A673 (cell line): ENCODE data around the gene CD9. TPM values are rescaled to one million over a fixed set of nuclear protein-coding genes. Genes with fewer than 3 reads are reported as not detected.
A peak's percentile ranks its signal among the peaks of the same experiment; 100 is the strongest.

Experiments used
- BruUV-seq: library from RNA; stranded (reverse); fragments of 400-500 nt; replicated peaks from 2 replicates; lab custom pipeline; 2021; lab: Mats Ljungman, UMichigan
- CTCF ChIA-PET: fragments of 300-600 bp; sonication (Branson Sonifier 250); formaldehyde crosslinking; loops from one replicate; lab custom pipeline; 2022; ENCODE audit warnings: antibody characterized with exemption; lab: Charles Lee
- POLR2A ChIA-PET: fragments of 300-600 bp; sonication (Branson Sonifier 250); formaldehyde crosslinking; loops from one replicate; lab custom pipeline; 2022; ENCODE audit warnings: antibody characterized with exemption; ENCODE audit not compliant: low non-redundant PET; lab: Charles Lee
- DNase-seq: peaks from one replicate; pipeline ENCODE4 v3.0.0-alpha.2; 2015; ENCODE audit warnings: low spot score
- H3K27ac ChIP-seq: fragments of 200-600 bp; sonication (generic); 2 replicates; pipeline ENCODE4 v1.5.1; 2016; ENCODE audit warnings: mixed run types, low read depth, mild to moderate bottlenecking, mixed read lengths, antibody characterized with exemption, low read length; ENCODE audit not compliant: poor library complexity, severe bottlenecking
- H3K27me3 ChIP-seq: fragments of 200-600 bp; sonication (generic); replicated peaks from 2 replicates; pipeline ENCODE4 v1.6.1; 2017; ENCODE audit warnings: mixed run types, low read depth, mild to moderate bottlenecking, mixed read lengths, antibody characterized with exemption, low read length; ENCODE audit not compliant: insufficient read depth, poor library complexity
- H3K36me3 ChIP-seq: fragments of 200-600 bp; sonication (generic); 2 replicates; pipeline ENCODE4 v1.6.1; 2016; ENCODE audit warnings: mixed run types, mild to moderate bottlenecking, mixed read lengths, antibody characterized with exemption, low read length; ENCODE audit not compliant: insufficient read depth, poor library complexity, severe bottlenecking
- H3K4me1 ChIP-seq: fragments of 200-600 bp; sonication (generic); 2 replicates; pipeline ENCODE4 v1.6.1; 2017; ENCODE audit warnings: mixed run types, mild to moderate bottlenecking, mixed read lengths, antibody characterized with exemption, low read length; ENCODE audit not compliant: insufficient read depth, poor library complexity, severe bottlenecking
- H3K4me3 ChIP-seq: fragments of 200-600 bp; sonication (generic); 2 replicates; pipeline ENCODE4 v1.5.1; 2016; ENCODE audit warnings: low read depth, mixed run types, mild to moderate bottlenecking, mixed read lengths, low read length; ENCODE audit not compliant: poor library complexity, severe bottlenecking
- H3K9me3 ChIP-seq: fragments of 200-600 bp; sonication (generic); 2 replicates; pipeline ENCODE4 v1.6.1; 2016; ENCODE audit warnings: mixed run types, low read depth, mild to moderate bottlenecking, mixed read lengths, antibody characterized with exemption, low read length; ENCODE audit not compliant: poor library complexity, severe bottlenecking
- CTCF ChIP-seq: fragments of 300-800, 200-600 bp; sonication (generic); conservative IDR thresholded peaks from 2 replicates; pipeline ENCODE4 v1.5.1; 2017; ENCODE audit warnings: low read depth, mild to moderate bottlenecking, antibody characterized with exemption, low read length, moderate library complexity, mixed read lengths
- EZH2 ChIP-seq: fragments of 200-600 bp; sonication (generic); IDR thresholded peaks from 2 replicates; pipeline ENCODE4 v1.6.1; 2017; ENCODE audit warnings: borderline replicate concordance, low read depth, mild to moderate bottlenecking, mixed read lengths, antibody characterized with exemption, low read length; ENCODE audit not compliant: poor library complexity, severe bottlenecking
- intact Hi-C: fragments of 100-400 bp; cut with micrococcal nuclease; formaldehyde crosslinking; loops from one replicate; pipeline ENCODE4 v1.10.0; 2022; ENCODE audit not compliant: unreplicated experiment
- total RNA-seq: library from RNA; stranded (reverse); gene quantifications from 2 replicates; pipeline ENCODE4 v1.2.3, GENCODE V29; 2021

CD9 gene
- total RNA-seq, 1 experiment from 2014 or later = 2.8 TPM

- H3K27me3 ChIP-seq = no peaks in the 10 kb centered on the region
- intact Hi-C loops = no loop called here
- ChIA-PET POLR2A (no interaction called here), CTCF (no interaction called here)
- no peak overlapping the region for H3K4me3 ChIP-seq
- DNase-seq = peak; percentile 15
- no peaks in the 10 kb centered on the region for H3K9me3 ChIP-seq
- H3K4me1 ChIP-seq = no peaks in the 10 kb centered on the region
- H3K36me3 ChIP-seq = no peaks in the 10 kb centered on the region
- no TSS peak for BruUV-seq
- no peak overlapping the region for H3K27ac ChIP-seq
- TF ChIP-seq EZH2 = no peak
- no peak for TF ChIP-seq CTCF
These were observed 15.8 kb downstream of the CD9 start for GRCh38 chr12:6215932-6216494.

GRCh38 chr12:6216581-6216980 is 16.4 kb downstream of the CD9 start:
- intact Hi-C loops = no loop called here
- no peak for TF ChIP-seq CTCF
- TF ChIP-seq EZH2 = no peak
- no peak overlapping the region for H3K27ac ChIP-seq

GRCh38 chr12:6218347-6218925 is 18.2 kb downstream of the CD9 start:
- Histone ChIP-seq H3K4me3 (no peak overlapping the region), H3K9me3 (no peaks in the 10 kb centered on the region), H3K4me1 (no peaks in the 10 kb centered on the region), H3K27ac (no peak overlapping the region), H3K27me3 (no peaks in the 10 kb centered on the region), H3K36me3 (no peaks in the 10 kb centered on the region)
- no peak for DNase-seq
- intact Hi-C loops = no loop called here
- POLR2A ChIA-PET = no interaction called here
- no TSS peak for BruUV-seq
- TF ChIP-seq EZH2 (no peak), CTCF (no peak)
- CTCF ChIA-PET = no interaction called here

More at GRCh38 chr12:6216581-6216980, 16.4 kb downstream of the CD9 start:
- no peaks in the 10 kb centered on the region for H3K27me3 ChIP-seq
- no peaks in the 10 kb centered on the region for H3K36me3 ChIP-seq
- no TSS peak for BruUV-seq
- no peak for DNase-seq
- no peak overlapping the region for H3K4me3 ChIP-seq
- ChIA-PET CTCF (no interaction called here), POLR2A (no interaction called here)
- H3K4me1 ChIP-seq = no peaks in the 10 kb centered on the region
- H3K9me3 ChIP-seq = no peaks in the 10 kb centered on the region
